K562 (cell line): ENCODE results near the gene ATP2A3. TPM values are rescaled to one million over a fixed set of nuclear protein-coding genes. Genes with fewer than 3 reads are reported as not detected.

Experiments used
- ATAC-seq: fragments of 200-7000 bp; cut with Tn5 transposase; 3 replicates; pipeline ENCODE4 v1.9.1; 2020; ENCODE audit warnings: moderate library complexity
- BruUV-seq: library from RNA; stranded (reverse); fragments of 400-500 nt; replicated peaks from 2 replicates; lab custom pipeline; 2021; lab: Mats Ljungman, UMichigan
- CTCF ChIA-PET: fragments of 300-600 bp; formaldehyde crosslinking; extraction: SDS; loops from one replicate; lab custom pipeline; 2021; ENCODE audit warnings: low intra/inter-chr PET ratio; lab: Yijun Ruan, JAX
- POLR2A ChIA-PET: fragments of 300-600, 350-650 bp; sonication (Branson Sonifier 250); formaldehyde crosslinking; extraction: SDS; loops from one replicate; lab custom pipeline; 2021; ENCODE audit warnings: antibody characterized with exemption, inconsistent platforms; lab: Yijun Ruan, JAX
- DNase-seq, 4 experiments: peaks; one replicate each; pipeline versions ENCODE4 v3.0.0 to v3.0.0-alpha.2; 2011 to 2018; ENCODE audit warnings: low spot score in 3 of 4, mixed read lengths in 3 of 4; ENCODE audit errors: extremely low read depth in 1 of 4
- FAIRE-seq: peaks from 2 replicates; lab custom pipeline; 2011; peaks lifted over from hg19 to GRCh38; lab: Jason Lieb, UNC
- H2AFZ ChIP-seq: 2 replicates; pipeline ENCODE4 v1.6.0; 2011; ENCODE audit warnings: low read depth, low read length, control low read depth, inconsistent platforms
- H3K27ac ChIP-seq: fragments of 200-600 bp; 3 replicates; pipeline ENCODE4 v1.8.0; 2011; ENCODE audit warnings: low read depth, mild to moderate bottlenecking, control low read depth, inconsistent platforms, low read length, moderate library complexity, mixed read lengths; ENCODE audit errors: extremely low read depth
- H3K27me3 ChIP-seq, 2 experiments: fragments of 300-600 bp in 1 of 2; 2 replicates in 1 of 2; 3 replicates in 1 of 2; pipeline versions ENCODE4 v1.6.0 to v1.8.0; 2011; ENCODE audit warnings: inconsistent platforms in 2 of 2, low read length in 2 of 2, mild to moderate bottlenecking in 1 of 2, mixed read lengths in 1 of 2, moderate library complexity in 1 of 2; ENCODE audit not compliant: control insufficient read depth in 2 of 2, insufficient read depth in 2 of 2
- H3K36me3 ChIP-seq: fragments of 300-600 bp; 3 replicates; pipeline ENCODE4 v1.8.0; 2011; ENCODE audit warnings: mild to moderate bottlenecking, low read length, inconsistent platforms; ENCODE audit not compliant: control insufficient read depth, insufficient read depth
- H3K4me1 ChIP-seq, 2 experiments: fragments of 200-600 bp in 1 of 2; replicated peaks in 1 of 2; 2 replicates in 1 of 2; 3 replicates in 1 of 2; pipeline versions ENCODE4 v1.5.1 to v1.8.0; 2011; ENCODE audit warnings: inconsistent platforms in 2 of 2, low read length in 2 of 2, mild to moderate bottlenecking in 1 of 2, mixed read lengths in 1 of 2, moderate library complexity in 1 of 2; ENCODE audit not compliant: control insufficient read depth in 2 of 2, insufficient read depth in 2 of 2
- H3K4me2 ChIP-seq: 2 replicates; pipeline ENCODE4 v1.6.1; 2011; ENCODE audit warnings: low read length, control low read depth, inconsistent platforms, mixed read lengths; ENCODE audit not compliant: insufficient read depth
- H3K4me3 ChIP-seq: fragments of 200-600 bp; sonication (generic), shearing (Covaris generic); 2 replicates; pipeline ENCODE4 v1.5.1; 2016; ENCODE audit warnings: control low read depth, inconsistent platforms
- H3K79me2 ChIP-seq: fragments of 200-600 bp; 3 replicates; pipeline ENCODE4 v1.8.0; 2011; ENCODE audit warnings: low read length, inconsistent platforms; ENCODE audit not compliant: control insufficient read depth, insufficient read depth
- H3K9ac ChIP-seq, 2 experiments: 2 replicates each; pipeline versions ENCODE4 v1.6.0 to v1.6.1; 2011; ENCODE audit warnings: low read depth in 2 of 2, low read length in 2 of 2, control low read depth in 1 of 2, inconsistent platforms in 1 of 2, mild to moderate bottlenecking in 1 of 2, mixed read lengths in 1 of 2; ENCODE audit not compliant: insufficient read depth in 1 of 2
- H3K9me1 ChIP-seq: one replicate; pipeline ENCODE4 v1.6.0; 2011; ENCODE audit warnings: inconsistent platforms, mild to moderate bottlenecking, low read length, moderate library complexity; ENCODE audit not compliant: control insufficient read depth, insufficient read depth
- H3K9me3 ChIP-seq: replicated peaks from 2 replicates; pipeline ENCODE4 v1.5.1; 2011; ENCODE audit warnings: low read depth, low read length, inconsistent platforms; ENCODE audit not compliant: control insufficient read depth, insufficient read depth
- H4K20me1 ChIP-seq: replicated peaks from 2 replicates; pipeline ENCODE4 v1.6.1; 2011; ENCODE audit warnings: low read length, inconsistent platforms, mixed read lengths; ENCODE audit not compliant: control insufficient read depth, insufficient read depth
- CBX2 ChIP-seq: fragments of 200-600 bp; sonication (generic); IDR thresholded peaks from one replicate; pipeline ENCODE4 v1.6.1; 2012; ENCODE audit warnings: mild to moderate bottlenecking, low read length, inconsistent platforms; ENCODE audit not compliant: insufficient read depth, poor library complexity, severe bottlenecking
- ERF ChIP-seq: fragments of 450-650 bp; formaldehyde crosslinking; IDR thresholded peaks from 2 replicates; pipeline ENCODE4 v1.4.0; 2020; ENCODE audit warnings: mild to moderate bottlenecking, mixed read lengths
- HSF4 ChIP-seq: fragments of 250-450 bp; sonication (Bioruptor Pico); IDR thresholded peaks from 2 replicates; pipeline ENCODE4 v2.1.2; 2022; ENCODE audit warnings: mild to moderate bottlenecking, moderate library complexity, borderline replicate concordance
- LARP7 ChIP-seq: fragments of 450-650 bp; IDR thresholded peaks from 2 replicates; pipeline ENCODE4 v1.6.1; 2016
- MBD1 ChIP-seq: fragments of 250-450 bp; sonication (Bioruptor Pico); IDR thresholded peaks from 2 replicates; pipeline ENCODE4 v1.8.0; 2022; ENCODE audit warnings: inconsistent platforms
- NFIC ChIP-seq: fragments of 450-650 bp; IDR thresholded peaks from 2 replicates; pipeline ENCODE4 v1.6.1; 2017; ENCODE audit warnings: mild to moderate bottlenecking, inconsistent platforms
- PHB2 ChIP-seq: fragments of 450-650 bp; IDR thresholded peaks from 2 replicates; pipeline ENCODE4 v1.6.1; 2017; ENCODE audit warnings: low read depth
- PRPF4 ChIP-seq: fragments of 200-400 bp; formaldehyde crosslinking; IDR thresholded peaks from one replicate; pipeline ENCODE4 v1.6.1; 2017; ENCODE audit warnings: low read length, low read depth, mild to moderate bottlenecking; ENCODE audit not compliant: insufficient read depth, poor library complexity, severe bottlenecking
- SMARCB1 ChIP-seq: IDR thresholded peaks from 2 replicates; pipeline ENCODE4 v1.6.1; 2011; ENCODE audit warnings: improper control_type of control experiment, low read depth; ENCODE audit not compliant: insufficient read length
- SNIP1 ChIP-seq: fragments of 450-650 bp; IDR thresholded peaks from 2 replicates; pipeline ENCODE4 v1.7.1; 2017; ENCODE audit warnings: low read depth, mild to moderate bottlenecking
- TCF3 ChIP-seq: sonication (generic); formaldehyde crosslinking; IDR thresholded peaks from 2 replicates; pipeline ENCODE4 v1.4.0; 2020; ENCODE audit warnings: mild to moderate bottlenecking, missing genetic modification reagents
- TEAD1 ChIP-seq, 2 experiments: fragments of 450-650 bp in 1 of 2; sonication (generic) in 1 of 2; formaldehyde crosslinking; IDR thresholded peaks; 2 replicates each; pipeline versions ENCODE4 v1.4.0 to v1.8.0; 2020 to 2022; ENCODE audit warnings: mild to moderate bottlenecking in 2 of 2, missing genetic modification reagents in 1 of 2
- TRIM28 ChIP-seq: fragments of 450-650 bp; IDR thresholded peaks from 2 replicates; pipeline ENCODE4 v1.6.1; 2017
- ZNF253 ChIP-seq: fragments of 250-450 bp; sonication (Bioruptor Pico); conservative IDR thresholded peaks from 2 replicates; pipeline ENCODE4 v1.6.1; 2021; ENCODE audit warnings: mild to moderate bottlenecking
- WGBS: fragments of 100-300 bp; shearing (Covaris generic); methylation state at CpG from one replicate; pipeline ENCODE4 v1.1.6; 2016; ENCODE audit warnings: low coverage, mixed read lengths; ENCODE audit not compliant: insufficient coverage; ENCODE audit errors: missing lambda C conversion rate; 5-methylcytosine and 5-hydroxymethylcytosine counted together
- in situ Hi-C: fragments of 300-500 bp; cut with MboI; formaldehyde crosslinking; loops from 4 replicates; pipeline ENCODE4 v1.15.0; 2018; ENCODE audit warnings: inconsistent platforms, mixed read lengths
- intact Hi-C: fragments of 100-400 bp; cut with micrococcal nuclease; formaldehyde crosslinking; loops from 2 replicates; pipeline ENCODE4 v1.14.2; 2022
- polyA plus RNA-seq, 8 experiments: library from polyadenylated mRNA; depleted of rRNA in 4 of 8; stranded (reverse) in 5 of 8; unstranded in 3 of 8; fragments of >200 nt; fragmentation: Nextera tagmentation in 2 of 8; fragmentation: Illumina TruSeq in 1 of 8; extraction: Ambion mirVana in 2 of 8; extraction: Trizol in 1 of 8; gene quantifications; 2 replicates each; pipeline versions ENCODE4 v1.2.1 to v1.2.3, GENCODE V29; 2011 to 2014; ENCODE audit warnings: inconsistent platforms in 1 of 8, missing spikeins in 1 of 8
- total RNA-seq, 7 experiments: library from RNA; depleted of rRNA in 6 of 7; stranded (reverse); fragments of >200 nt in 6 of 7; fragmentation: Illumina TruSeq in 2 of 7; extraction: Trizol in 2 of 7; gene quantifications; 2 replicates each; pipeline versions ENCODE4 v1.2.1 to v1.2.3, GENCODE V29; 2011 to 2021; ENCODE audit warnings: low replicate concordance in 1 of 7
- TF ChIP-seq, protein P1 (sequence below): fragments of 250-450 bp; sonication (Bioruptor Pico); IDR thresholded peaks from 2 replicates; pipeline ENCODE4 v1.5.0; 2022; ENCODE audit warnings: mild to moderate bottlenecking

Gene ATP2A3
- total and polyA plus RNA-seq, 9 of the 15 experiments (the other 6 are each of a cell fraction or from before 2014, with no cell fraction given), result 0.65 to 103 (median 31.3) TPM

GRCh38 chr17:4009186-4009785 is 45.0 kb upstream of the ATP2A3 start:
- H2AFZ ChIP-seq, result no peak overlapping the region
- POLR2A ChIA-PET, result interaction anchor here (0.6 to 2.9 kb wide), 3 partner anchors 8 to 394 kb away, joined by 3 to 11 read pairs (median 3); no protein-coding TSS in a partner anchor
- no peak for FAIRE-seq
- CTCF ChIA-PET, result no interaction called here
- H3K9ac ChIP-seq, result no peak overlapping the region
- H3K4me3 ChIP-seq, result no peak overlapping the region
- in situ Hi-C loops (loop anchor here (10.0 kb wide), 1 partner anchor 94 kb away; the partner anchor contains the start of gene P2RX1), intact Hi-C loops (loop anchor here (10.0 kb wide), 1 partner anchor 164 kb away; the partner anchor contains the start of gene NCBP3)
- BruUV-seq, result no TSS peak
- peaks cover 4% of the 10 kb centered on the region for H3K9me1 ChIP-seq
- H3K4me2 ChIP-seq, result no peak overlapping the region
- H3K79me2 ChIP-seq, result no peaks in the 10 kb centered on the region
- WGBS, result 92% methylated on average over 9 of the region's 17 CpGs
- no peak for ATAC-seq
- H4K20me1 ChIP-seq, result no peaks in the 10 kb centered on the region
- H3K36me3 ChIP-seq, result peaks cover 58% of the 10 kb centered on the region; the same call in 2 of the 3 replicates
- no peaks in the 10 kb centered on the region for H3K9me3 ChIP-seq
- H3K4me1 ChIP-seq, result peaks cover 22 to 40% of the 10 kb centered on the region in 2 experiments
- H3K27ac ChIP-seq, result no peak overlapping the region
- TF ChIP-seq MBD1 (CRISPR knock-in tag) (no peak), NFIC (no peak), SNIP1 (no peak), ERF (no peak), TCF3 (CRISPR knock-in tag) (no peak), PHB2 (no peak), HSF4 (CRISPR knock-in tag) (no peak), LARP7 (no peak), PRPF4 (no peak), SMARCB1 (no peak), TEAD1 (CRISPR knock-in tag; IDR thresholded peaks at IDR 0.05) (no peak), CBX2 (no peak), TRIM28 (no peak), ZNF253 (CRISPR knock-in tag) (no peak)
- TF ChIP-seq, protein P1, sequence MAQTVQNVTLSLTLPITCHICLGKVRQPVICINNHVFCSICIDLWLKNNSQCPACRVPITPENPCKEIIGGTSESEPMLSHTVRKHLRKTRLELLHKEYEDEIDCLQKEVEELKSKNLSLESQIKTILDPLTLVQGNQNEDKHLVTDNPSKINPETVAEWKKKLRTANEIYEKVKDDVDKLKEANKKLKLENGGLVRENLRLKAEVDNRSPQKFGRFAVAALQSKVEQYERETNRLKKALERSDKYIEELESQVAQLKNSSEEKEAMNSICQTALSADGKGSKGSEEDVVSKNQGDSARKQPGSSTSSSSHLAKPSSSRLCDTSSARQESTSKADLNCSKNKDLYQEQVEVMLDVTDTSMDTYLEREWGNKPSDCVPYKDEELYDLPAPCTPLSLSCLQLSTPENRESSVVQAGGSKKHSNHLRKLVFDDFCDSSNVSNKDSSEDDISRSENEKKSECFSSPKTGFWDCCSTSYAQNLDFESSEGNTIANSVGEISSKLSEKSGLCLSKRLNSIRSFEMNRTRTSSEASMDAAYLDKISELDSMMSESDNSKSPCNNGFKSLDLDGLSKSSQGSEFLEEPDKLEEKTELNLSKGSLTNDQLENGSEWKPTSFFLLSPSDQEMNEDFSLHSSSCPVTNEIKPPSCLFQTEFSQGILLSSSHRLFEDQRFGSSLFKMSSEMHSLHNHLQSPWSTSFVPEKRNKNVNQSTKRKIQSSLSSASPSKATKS (CRISPR knock-in tag), result no peak
- DNase-seq, result no peak
- H3K27me3 ChIP-seq, result no peaks in the 10 kb centered on the region
